Hypothalamus (tissue), 51 donors: ENCODE measurements around the gene RAB3IL1.
A peak's percentile ranks its signal among the peaks of the same experiment; 100 is the strongest.
"Not testable (repeated sequence)": the region's sequence is repeated elsewhere in the genome, so short reads cannot be mapped to it uniquely, and the experiment has no call there.

Source experiments
- DNase-seq, 51 donors: peaks; one replicate each; lab custom pipeline; 2025; lab: John Stamatoyannopoulos, UW

Gene RAB3IL1

DNA sequence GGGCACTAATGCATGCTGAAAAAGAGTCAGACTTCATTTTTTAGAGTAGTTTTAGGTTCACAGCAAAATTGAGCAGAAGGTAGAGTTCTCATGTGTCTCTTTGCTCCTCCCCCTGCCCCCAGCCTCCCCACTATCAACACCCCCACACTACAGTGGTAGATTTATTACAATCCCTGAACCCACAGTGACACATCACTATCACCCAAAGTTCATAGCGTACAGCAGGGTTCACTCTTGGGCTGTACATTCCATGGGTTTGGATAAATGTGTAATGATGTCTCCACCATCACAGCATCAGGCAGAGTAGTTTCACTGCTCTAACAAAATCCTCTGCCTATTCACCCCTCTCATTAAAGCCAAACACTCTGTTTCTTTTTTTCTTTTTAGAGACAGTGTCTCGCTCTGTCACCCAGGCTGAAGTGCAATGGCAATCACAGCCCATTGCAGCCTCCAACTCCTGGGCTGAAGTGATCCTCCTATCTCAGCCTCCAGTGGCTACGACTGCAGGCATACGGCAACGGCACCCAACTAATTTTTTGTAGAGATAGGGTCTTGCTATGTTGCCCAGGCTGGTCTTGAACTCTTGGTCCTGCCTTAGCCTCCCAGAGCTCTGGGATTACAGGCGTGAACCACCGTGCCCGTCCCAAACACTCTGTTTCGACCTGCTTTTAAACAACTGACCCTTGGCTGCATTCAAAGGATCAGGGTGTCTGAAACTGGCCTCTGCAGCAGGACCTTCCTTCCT, 36.9 kb upstream of the RAB3IL1 start:
- no peak for DNase-seq

DNA sequence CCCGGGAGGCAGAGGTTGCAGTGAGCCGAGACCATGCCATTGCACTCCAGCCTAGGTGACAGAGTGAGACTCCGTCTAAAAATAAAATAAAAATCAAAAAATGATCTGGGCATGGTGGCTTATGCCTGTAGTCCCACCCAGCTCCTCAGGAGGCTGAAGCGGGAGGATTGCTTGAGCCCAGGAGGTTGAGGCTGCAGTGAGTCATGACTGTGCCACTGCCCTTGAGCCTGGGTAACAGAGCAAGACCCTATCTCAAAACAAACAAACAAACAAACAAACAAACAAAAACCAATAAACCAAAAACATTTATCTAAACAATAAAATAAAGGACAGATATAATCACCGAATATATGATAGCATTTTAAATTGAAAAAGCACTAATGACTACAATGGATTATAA, 36.3 kb upstream of the RAB3IL1 start:
- not testable (repeated sequence) for DNase-seq

DNA sequence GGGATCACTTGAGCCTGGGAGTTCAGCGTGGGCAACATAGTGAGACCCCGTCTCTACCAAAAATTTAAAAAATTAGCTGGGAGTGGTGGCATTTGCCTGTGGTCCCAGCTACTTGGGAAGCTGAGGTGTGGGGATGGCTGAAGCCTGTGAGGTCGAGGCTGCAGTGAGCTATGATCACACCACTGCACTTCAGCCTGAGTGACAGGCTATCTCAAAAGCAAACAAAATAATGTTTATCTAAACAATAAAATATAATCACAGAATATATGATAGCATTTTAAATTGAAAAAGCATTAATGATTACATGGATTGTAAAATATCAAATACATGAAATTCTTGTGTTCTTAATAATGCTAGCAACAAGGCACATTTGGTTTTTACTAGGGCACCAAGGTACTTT, 35.5 kb upstream of the RAB3IL1 start:
- no peak for DNase-seq

DNA sequence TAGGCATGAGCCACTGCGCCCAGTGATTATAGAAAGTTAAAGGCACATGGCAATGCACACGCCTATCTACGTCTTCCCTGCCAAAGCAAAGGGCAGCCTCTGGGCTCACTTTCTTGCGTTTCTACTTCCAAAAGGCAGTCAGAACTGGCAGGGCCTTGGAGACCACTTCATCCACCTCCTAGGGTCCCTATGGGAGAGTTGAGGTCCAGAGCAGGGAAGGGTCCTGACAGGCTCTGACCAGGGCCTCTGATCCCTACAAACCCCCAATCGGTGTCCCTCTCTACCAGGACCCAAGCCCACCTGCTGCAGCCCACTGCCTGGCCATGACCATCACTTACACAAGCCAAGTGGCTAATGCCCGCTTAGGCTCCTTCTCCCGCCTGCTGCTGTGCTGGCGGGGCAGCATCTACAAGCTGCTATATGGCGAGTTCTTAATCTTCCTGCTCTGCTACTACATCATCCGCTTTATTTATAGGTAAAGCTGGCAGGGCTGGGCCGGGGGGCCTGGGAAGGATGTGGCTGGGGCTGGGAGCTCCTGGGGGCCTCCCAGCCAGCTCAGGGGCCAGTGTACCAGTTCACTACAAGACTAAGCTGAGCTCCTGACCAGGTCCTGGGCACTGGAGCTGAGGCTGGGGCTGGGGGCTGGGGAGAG, 34.2 kb upstream of the RAB3IL1 start:
- no peak for DNase-seq

DNA sequence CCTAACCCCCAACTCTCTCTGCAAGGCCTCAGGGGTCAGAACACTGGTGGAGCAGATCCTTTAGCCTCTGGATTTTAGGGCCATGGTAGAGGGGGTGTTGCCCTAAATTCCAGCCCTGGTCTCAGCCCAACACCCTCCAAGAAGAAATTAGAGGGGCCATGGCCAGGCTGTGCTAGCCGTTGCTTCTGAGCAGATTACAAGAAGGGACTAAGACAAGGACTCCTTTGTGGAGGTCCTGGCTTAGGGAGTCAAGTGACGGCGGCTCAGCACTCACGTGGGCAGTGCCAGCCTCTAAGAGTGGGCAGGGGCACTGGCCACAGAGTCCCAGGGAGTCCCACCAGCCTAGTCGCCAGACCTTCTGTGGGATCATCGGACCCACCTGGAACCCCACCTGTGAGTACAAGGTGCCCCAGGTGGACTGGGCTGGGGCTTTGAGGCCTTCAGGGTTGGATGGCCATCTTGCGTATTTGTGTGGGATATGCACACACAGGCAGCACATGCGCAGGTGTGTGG, 32.7 kb upstream of the RAB3IL1 start, which contains the start of gene BEST1:
Gene BEST1, plus strand, starts transcription at position 317 of the 513 bp plus-strand sequence. CDS start 1,456 bp downstream, outside the sequence.
- peak in 38 of 51 donors; percentile 32 to 87 (median 64) for DNase-seq

DNA sequence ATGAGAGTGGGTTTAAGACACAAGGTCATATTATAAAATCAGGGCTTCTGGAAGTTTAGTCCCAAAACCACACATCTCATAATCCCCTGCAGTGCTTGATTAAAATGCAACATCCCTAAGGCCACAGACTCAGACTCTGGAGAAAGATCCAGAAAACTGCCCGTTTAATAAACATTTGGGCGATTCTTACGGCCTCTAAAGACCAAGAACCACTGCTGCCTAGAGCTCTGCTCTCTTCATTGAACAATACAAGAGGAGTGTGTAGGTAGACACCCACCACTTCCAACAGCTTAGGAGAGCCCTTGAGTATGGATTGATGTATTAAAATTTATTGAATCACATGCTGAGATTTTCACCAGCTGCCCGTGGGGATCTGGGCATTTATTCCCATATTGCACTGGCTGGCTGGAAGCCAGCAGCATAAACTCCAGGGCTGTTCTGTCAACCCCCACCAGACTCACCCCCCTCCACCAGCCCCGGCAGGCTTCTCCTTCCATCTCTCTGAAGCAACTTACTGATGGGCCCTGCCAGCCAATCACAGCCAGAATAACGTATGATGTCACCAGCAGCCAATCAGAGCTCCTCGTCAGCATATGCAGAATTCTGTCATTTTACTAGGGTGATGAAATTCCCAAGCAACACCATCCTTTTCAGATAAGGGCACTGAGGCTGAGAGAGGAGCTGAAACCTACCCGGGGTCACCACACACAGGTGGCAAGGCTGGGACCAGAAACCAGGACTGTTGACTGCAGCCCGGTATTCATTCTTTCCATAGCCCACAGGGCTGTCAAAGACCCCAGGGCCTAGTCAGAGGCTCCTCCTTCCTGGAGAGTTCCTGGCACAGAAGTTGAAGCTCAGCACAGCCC, 32.0 kb upstream of the RAB3IL1 start:
- DNase-seq: peak in 49 of 51 donors; percentile 45 to 96 (median 83)

DNA sequence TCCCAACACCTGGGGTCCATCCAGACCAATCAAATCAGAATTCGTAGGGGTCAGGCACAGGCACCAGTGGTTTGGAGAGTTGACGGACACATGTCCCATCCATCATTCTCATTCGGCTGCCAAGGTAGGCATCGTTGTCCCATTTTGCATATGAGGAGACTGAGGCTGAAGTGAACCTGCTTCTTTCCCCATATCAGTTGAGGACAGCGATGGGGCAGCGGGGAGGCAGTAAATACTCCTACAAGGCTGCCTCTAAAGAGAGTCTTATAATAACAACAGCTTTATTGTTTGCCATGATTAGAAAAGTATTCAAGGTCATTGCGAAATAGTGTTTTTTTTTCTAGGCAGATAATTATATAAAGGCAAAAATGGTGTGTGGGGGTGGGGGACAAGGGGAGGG, 31.1 kb upstream of the RAB3IL1 start:
- DNase-seq: no peak

DNA sequence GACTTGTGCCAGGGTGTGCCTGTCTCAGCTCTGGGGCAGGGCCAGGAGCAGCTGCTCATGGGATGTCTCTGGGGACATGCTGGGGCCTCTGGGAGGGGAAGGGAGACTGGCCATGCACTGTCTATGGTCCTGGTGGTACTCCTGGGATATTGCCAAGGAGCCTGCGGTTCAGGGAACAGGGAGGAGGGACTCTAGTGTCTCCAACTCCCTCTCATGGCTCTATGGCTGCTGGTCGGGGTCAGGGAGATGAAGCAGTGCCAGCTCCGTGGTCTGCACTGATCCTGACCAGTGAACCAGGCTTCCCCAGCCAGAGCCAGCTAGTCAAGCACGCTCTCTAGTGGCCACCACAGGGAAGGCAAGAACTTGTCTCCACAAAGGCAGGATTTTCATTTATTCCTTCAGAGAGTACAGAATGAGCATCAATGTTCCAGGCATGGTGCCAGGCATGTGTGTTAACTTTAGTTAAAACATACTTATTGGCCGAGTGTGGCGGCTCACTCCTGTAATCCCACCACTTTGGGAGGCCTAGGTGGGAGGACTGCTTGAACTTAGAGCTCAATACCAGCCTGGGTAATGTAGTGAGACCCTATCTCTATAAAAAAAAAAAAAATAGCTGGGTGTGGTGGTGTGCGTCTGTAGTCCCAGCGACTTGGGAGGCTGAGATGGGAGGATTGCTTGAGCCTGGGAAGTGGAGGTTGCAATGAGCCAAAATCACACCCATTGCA, 30.3 kb upstream of the RAB3IL1 start:
- peak in 48 of 51 donors; percentile 37 to 91 (median 74) for DNase-seq

DNA sequence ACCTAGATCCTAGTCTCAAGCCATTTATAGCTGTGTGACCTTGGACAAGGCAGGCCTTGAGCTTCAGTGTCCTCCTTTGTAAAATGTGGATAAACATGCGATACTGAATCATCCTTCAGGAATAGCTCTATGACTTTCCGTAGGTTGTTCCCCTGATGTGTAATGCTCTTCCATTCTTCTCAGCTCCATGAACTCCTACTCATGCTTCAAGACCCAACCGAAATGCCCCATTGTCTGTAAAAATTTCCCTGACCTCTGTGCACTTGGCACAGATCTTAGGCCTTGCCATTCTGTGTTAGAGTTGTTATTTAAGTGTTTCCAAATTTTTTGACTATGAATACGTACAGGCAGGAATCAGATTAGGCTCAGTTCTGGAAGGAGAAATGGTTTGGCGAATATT, 29.5 kb upstream of the RAB3IL1 start:
- no peak for DNase-seq

DNA sequence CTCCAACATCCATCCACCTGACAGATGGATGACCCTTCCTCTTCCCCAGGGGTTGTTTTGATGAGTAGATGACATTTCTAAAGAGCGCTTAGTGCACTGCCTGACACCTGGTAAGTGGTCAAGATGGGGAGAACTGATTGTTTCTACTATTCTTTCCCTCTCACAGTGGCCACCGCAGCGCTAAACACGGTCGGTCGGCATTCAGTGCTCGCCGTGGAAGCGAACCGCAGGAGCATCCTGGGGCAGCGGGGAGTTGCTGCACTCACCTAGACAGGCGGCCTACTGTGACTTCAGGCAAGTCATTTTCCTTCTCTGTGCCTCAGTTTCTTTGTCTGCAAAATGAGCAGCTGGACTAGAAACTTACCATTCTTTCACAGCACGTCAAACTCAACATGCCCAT, 27.8 kb upstream of the RAB3IL1 start:
- no peak for DNase-seq

DNA sequence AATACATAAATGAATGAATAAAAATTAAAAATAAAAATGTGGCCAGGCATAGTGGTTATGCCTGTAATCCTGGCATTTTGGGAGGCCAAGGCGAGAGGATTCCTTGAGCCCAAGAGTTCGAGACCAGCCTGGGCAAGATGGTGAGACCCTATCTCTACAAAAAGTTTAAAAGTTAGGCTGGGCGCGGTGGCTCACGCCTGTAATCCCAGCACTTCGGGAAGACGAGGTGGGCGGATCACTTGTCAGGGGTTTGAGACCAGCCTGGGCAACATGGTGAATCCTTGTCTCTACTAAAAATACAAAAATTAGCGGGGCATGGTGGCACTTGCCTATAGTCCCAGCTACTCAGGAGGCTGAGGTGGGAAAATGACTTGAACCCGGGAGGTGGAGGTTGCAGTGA, 23.1 kb upstream of the RAB3IL1 start:
- DNase-seq: no peak

DNA sequence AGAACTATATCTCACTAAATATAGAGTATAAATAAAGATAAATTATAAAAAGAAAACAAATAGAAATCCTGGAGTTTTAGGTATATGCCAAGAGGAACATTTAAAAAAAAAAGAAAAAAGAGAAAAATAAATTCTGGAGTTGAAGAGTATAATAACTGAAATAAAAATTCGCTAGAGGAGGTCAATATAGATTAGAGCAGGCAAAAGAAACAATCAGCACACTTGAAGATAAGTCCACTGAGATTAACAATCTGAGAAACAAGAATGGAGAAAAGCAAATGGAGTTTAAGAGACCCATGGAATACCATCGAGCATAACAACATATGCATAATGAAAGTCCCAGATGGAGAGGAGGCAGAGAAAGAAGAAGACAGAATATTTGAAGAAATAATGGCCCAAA, 18.5 kb upstream of the RAB3IL1 start:
- no peak for DNase-seq

DNA sequence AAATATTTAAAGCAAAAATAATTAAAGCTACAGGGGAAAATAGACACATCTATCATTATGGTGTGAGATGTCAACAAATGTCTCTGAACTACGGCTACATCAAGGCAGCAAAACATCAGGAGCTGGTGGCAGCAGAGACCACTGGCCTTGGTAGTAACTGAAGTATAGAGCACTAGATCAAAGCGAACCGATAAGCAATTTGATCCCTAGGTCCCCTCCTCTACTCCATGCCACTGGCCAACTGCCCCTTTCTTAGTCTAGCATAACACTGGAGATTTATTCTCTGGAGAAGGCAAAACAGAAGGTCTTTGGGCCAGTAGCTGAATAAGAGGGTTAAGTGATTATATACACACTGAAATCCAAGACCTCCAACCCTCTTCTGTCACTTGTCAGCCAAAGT, 13.6 kb upstream of the RAB3IL1 start:
- no peak for DNase-seq

DNA sequence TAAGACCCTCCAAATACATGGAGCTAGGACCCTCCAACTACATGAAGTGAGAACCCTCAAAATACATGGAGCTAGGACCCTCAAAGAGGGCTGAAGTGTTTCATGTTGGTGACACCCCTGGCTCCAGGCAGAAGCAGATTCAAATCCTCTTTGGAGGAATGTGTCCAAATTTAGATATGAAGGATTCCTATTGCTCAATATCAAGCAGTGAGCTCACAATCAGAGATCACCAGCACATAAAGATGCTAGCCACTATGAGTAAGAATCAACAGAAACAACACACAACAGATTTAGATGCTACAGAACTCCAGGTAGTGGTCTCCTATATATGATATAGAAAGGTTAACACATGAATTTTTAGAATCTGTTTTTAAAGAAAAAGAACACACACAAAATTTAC, 11.2 kb upstream of the RAB3IL1 start:
- no peak for DNase-seq

DNA sequence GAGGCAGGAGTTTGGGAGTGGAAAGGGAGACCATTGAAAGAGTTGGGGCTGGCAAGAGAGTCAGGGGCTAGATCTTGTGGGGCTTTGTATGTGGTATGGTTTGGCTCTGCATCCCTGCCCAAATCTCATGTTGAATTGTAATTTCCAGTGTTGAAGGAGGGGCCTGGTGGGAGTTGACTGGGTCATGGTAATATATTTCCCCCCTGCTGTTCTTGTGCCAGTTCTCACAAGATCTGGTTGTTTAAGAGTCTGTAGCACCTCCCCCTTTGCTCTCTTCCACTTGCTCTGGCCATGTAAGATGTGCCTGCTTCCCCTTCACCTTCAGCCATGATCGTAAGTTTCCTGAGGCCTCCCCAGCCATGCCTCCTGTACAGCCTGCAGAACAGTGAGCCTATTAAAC, 10.1 kb upstream of the RAB3IL1 start:
- DNase-seq: no peak

DNA sequence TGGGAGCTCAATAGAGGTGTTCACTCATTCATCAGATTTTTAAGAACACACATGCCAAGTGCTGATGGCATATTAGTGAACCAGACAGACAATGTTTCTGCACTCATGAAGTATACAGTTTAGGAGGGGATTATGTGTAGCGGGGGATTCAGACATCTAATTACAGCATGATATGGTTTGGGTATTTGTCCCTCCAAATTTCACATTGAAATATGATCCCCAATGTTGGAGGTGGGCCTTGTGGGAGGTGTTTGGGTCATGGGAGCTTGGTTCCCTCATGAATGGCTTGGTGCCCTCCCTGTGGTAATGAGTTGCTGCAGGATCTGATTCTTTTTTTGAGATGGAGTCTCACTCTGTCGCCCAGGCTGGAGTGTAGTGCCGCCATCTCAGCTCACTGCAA, 8.9 kb upstream of the RAB3IL1 start:
- DNase-seq: no peak

DNA sequence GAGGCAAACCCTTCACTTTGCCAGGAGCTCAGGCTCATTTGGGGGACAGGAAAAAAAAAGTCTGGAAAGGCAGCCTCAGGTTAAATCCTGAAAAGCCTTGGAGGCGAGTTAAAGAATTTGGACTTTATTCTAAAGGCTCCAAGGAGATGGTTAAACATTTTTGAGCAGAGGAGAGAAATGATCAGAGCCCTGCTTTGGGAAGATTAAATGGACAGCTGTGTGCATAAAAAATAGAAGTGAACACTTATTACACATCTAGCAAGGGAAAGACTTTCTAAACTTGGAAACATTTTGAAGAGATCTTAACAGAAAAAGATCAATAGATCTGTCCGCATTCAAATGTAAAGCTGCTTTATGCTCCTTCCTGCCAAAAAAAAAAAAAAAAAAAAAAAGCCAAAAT, 8.4 kb upstream of the RAB3IL1 start:
- DNase-seq: no peak

DNA sequence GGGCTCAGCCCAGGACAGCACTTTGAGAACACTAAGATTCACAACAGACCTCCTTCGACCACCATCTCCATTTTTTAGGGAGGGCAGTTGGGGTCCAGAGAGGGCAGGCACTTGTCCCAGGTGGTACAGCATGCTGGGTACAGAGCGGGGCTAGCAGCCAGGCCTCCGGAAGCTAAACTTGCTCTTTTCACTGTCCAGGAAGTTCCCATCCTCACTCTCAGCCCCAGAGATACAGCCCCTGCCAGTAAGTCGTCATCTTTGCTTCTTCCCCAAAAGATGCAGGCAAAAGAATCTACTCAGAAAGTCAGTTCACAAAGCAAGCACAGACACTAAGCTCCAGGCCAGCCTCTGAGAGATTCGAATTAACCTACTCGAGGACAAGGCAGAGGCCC, 6.7 kb upstream of the RAB3IL1 start:
- no peak for DNase-seq

DNA sequence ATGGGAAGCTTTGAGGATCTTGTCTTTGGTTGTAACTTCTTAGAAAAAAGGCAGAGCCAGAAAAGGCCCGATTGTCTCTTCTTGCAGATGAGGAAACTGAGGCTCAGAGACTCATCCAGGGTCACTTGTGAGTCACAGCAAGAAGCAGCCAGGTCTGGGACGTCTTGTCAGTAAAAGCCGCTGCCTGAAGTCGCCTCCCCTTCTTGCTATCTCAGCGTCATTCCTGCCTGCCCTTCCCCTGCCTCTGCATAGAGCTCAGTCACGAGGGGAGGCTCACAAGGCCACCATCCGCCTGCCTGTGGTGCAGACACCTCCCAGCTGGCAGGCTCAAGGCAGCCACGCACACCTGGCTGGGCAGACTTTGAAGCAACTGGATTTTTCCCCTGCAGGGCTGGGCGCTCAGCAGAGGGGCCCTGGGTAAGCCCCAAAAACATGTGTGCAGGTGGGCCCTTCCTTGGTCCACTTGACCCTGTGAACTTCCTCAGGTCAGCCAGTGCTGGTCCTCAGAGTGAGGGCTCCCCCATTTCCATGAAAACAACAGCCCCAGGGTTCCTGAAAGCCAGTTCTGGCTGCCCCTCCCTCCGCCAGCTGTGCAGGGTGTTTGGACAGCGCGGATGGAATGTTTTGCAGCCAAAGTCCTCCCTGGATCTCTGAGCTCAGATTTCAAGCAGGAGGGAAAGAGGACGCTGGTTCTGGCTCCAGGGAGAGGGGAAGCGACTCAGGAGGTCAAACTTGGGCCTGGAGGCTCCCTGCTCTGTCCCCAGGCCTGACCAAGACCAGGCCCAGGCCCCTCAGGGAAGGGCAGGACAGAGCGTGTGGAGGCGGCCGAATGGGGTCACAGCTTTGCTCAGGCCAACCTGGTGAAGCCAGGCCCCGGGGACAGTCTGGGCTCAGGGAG, 6.0 kb upstream of the RAB3IL1 start:
- DNase-seq: peak in 1 of 51 donors; percentile 31
